Ascending aorta (tissue), 2 donors: ENCODE results near the gene TBCA. TPM values are rescaled to one million over a fixed set of nuclear protein-coding genes. Genes with fewer than 3 reads are reported as not detected.

Experiments used
- DNase-seq, 2 donors: peaks; one replicate each; pipeline ENCODE4 v3.0.0-alpha.2; 2019; ENCODE audit warnings: low spot score in 2 of 2
- H3K27ac ChIP-seq, 2 donors: fragments of 200-600 bp; sonication (generic); one replicate each; pipeline ENCODE4 v1.5.1; 2016 to 2017; ENCODE audit warnings: mild to moderate bottlenecking in 1 of 2
- H3K27me3 ChIP-seq: fragments of 200-600 bp; sonication (generic); one replicate; pipeline ENCODE4 v1.5.1; 2017
- H3K36me3 ChIP-seq, 2 donors: fragments of 200-600 bp; sonication (generic); one replicate each; pipeline ENCODE4 v1.5.1; 2016
- H3K4me1 ChIP-seq, 2 donors: fragments of 200-600 bp; sonication (generic); one replicate each; pipeline ENCODE4 v1.5.1; 2016 to 2017; ENCODE audit warnings: mild to moderate bottlenecking in 1 of 2
- H3K4me3 ChIP-seq, 2 donors: fragments of 200-600 bp; sonication (generic); one replicate each; pipeline ENCODE4 v1.5.1; 2016 to 2017; ENCODE audit warnings: mild to moderate bottlenecking in 1 of 2
- H3K9me3 ChIP-seq, 2 donors: fragments of 200-600 bp; sonication (generic); one replicate each; pipeline ENCODE4 v1.5.1; 2016
- intact Hi-C: fragments of 100-400 bp; cut with DNase I; formaldehyde crosslinking; loops from one replicate; pipeline ENCODE4 v1.15.1; 2023
- total RNA-seq: library from RNA; depleted of rRNA; stranded (reverse); fragments of >200 nt; gene quantifications from one replicate; pipeline ENCODE4 v1.1.0, GENCODE V29; 2016
- TF ChIP-seq, protein P1 (sequence below), 3 experiments: fragments of 200-600 bp in 2 of 3; fragments of 450-650 bp in 1 of 3; sonication (generic) in 2 of 3; IDR thresholded peaks; one replicate each; pipeline ENCODE4 v1.5.1; 2016 to 2019; ENCODE audit warnings: antibody characterized with exemption in 3 of 3, mild to moderate bottlenecking in 1 of 3, moderate library complexity in 1 of 3

TBCA gene
- total RNA-seq, 1 donor from 2014 or later, result 27.4 TPM

DNA sequence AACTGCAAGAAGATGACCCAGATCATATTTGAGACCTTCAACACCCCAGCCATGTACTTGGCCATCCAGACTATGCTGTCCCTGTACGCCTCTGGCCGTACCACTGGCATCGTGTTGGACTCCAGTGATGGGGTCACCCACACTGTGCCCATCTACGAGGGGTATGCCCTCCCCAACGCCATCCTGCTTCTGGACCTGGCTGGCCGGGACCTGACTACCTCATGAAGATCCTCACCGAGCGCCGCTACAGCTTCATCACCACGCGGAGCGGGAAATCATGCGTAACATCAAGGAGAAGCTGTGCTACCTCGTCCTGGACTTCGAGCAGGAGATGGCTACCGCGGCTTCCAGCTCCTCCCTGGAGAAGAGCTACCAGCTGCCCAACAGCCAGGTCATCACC, 9.1 kb upstream of the TBCA start:
- Histone ChIP-seq H3K9me3 (no peaks in the 10 kb centered on the region), H3K36me3 (no peaks in the 10 kb centered on the region), H3K27me3 (no peaks in the 10 kb centered on the region), H3K4me3 (no peak overlapping the region), H3K4me1 (no peaks in the 10 kb centered on the region), H3K27ac (no peak overlapping the region)
- DNase-seq, result no peak
- TF ChIP-seq, protein P1, sequence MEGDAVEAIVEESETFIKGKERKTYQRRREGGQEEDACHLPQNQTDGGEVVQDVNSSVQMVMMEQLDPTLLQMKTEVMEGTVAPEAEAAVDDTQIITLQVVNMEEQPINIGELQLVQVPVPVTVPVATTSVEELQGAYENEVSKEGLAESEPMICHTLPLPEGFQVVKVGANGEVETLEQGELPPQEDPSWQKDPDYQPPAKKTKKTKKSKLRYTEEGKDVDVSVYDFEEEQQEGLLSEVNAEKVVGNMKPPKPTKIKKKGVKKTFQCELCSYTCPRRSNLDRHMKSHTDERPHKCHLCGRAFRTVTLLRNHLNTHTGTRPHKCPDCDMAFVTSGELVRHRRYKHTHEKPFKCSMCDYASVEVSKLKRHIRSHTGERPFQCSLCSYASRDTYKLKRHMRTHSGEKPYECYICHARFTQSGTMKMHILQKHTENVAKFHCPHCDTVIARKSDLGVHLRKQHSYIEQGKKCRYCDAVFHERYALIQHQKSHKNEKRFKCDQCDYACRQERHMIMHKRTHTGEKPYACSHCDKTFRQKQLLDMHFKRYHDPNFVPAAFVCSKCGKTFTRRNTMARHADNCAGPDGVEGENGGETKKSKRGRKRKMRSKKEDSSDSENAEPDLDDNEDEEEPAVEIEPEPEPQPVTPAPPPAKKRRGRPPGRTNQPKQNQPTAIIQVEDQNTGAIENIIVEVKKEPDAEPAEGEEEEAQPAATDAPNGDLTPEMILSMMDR (IDR thresholded peaks at IDR 0.05), result no peak
- intact Hi-C loops, result no loop called here

- Histone ChIP-seq H3K4me3 (no peak overlapping the region), H3K36me3 (no peaks in the 10 kb centered on the region), H3K4me1 (no peaks in the 10 kb centered on the region), H3K27me3 (no peaks in the 10 kb centered on the region), H3K27ac (no peak overlapping the region), H3K9me3 (no peaks in the 10 kb centered on the region)
- TF ChIP-seq, protein P1 (IDR thresholded peaks at IDR 0.05), result no peak
- intact Hi-C loops, result no loop called here
- no peak for DNase-seq
Measured at GRCh38 chr5:77784735-77785134, 8.6 kb upstream of the TBCA start.

- TF ChIP-seq, protein P1 (IDR thresholded peaks at IDR 0.05), result no peak
- no peak overlapping the region for H3K27ac ChIP-seq
- intact Hi-C loops, result no loop called here
Measured at GRCh38 chr5:77781076-77781475, 4.9 kb upstream of the TBCA start.

DNA sequence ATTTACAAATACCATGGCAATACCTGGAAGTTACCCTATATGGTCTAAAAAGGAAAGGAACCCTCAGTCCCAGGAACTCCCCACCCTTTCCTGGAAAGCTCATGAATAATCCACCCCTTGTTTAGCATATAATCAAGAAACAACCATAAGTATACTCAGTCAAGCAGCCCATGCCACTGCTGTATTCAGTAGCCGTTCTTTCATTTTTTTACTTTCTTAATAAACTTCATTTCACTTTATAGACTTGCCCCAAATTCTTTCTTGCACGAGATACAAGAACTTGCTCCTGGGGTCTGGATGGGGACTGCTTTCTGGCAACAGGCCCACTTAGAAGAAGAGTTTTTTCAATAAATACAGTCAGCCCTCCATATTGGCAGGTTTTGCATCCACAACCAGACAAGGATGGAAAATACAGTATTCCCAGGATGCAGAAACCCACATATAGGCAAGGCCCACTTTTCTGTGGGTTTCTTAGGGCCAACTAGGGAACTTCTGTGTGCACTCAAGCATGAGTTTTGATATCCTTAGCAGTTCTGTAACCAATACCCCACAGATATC, 2.8 kb upstream of the TBCA start:
- no peak overlapping the region for H3K4me3 ChIP-seq
- intact Hi-C loops, result loop anchor here (5.0 to 10.0 kb wide), 5 partner anchors 73 to 744 kb away; partner anchors contain the start of genes AGGF1 and WDR41
- H3K9me3 ChIP-seq, result no peaks in the 10 kb centered on the region
- TF ChIP-seq, protein P1 (IDR thresholded peaks at IDR 0.05), result no peak
- H3K27me3 ChIP-seq, result no peaks in the 10 kb centered on the region
- no peak for DNase-seq
- no peak overlapping the region for H3K27ac ChIP-seq
- H3K4me1 ChIP-seq, result peaks cover 4 to 12% of the 10 kb centered on the region in 2 donors
- no peaks in the 10 kb centered on the region for H3K36me3 ChIP-seq

More at GRCh38 chr5:77781076-77781475, 4.9 kb upstream of the TBCA start:
- H3K36me3 ChIP-seq, result no peaks in the 10 kb centered on the region
- no peaks in the 10 kb centered on the region for H3K9me3 ChIP-seq
- DNase-seq, result no peak
- no peak overlapping the region for H3K4me3 ChIP-seq
- H3K27me3 ChIP-seq, result no peaks in the 10 kb centered on the region
- H3K4me1 ChIP-seq, result no peaks in the 10 kb centered on the region

DNA sequence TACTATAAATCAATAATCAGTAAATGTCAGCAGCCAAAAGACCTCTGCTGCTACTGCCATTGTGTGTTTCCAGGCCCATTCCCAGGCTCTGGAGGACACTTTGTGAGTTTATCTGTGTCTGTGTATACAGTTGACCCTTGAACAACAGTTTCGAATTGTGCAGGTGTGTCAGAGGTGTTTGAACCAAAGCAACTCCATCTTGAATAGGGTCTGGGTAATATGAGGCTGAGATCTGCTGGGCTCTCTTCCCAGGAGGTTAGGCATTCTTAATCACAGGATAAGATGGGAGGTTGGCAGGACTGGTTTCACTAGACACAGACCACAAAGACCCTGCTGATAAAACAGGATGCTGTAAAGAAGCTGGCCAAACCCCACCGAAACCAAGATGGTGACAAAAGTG, 2.3 kb upstream of the TBCA start:
- Histone ChIP-seq H3K4me1 (peaks cover 4 to 16% of the 10 kb centered on the region in 2 donors), H3K4me3 (no peak overlapping the region), H3K27me3 (no peaks in the 10 kb centered on the region), H3K9me3 (no peaks in the 10 kb centered on the region), H3K27ac (no peak overlapping the region), H3K36me3 (no peaks in the 10 kb centered on the region)
- intact Hi-C loops, result loop anchor here (5.0 to 10.0 kb wide), 5 partner anchors 74 to 744 kb away; partner anchors contain the start of genes AGGF1 and WDR41
- TF ChIP-seq, protein P1 (IDR thresholded peaks at IDR 0.05), result no peak
- no peak for DNase-seq
